HepG2 (cell line): Measurements from ENCODE around the gene ITGA2. TPM values are rescaled to one million over a fixed set of nuclear protein-coding genes. Genes with fewer than 3 reads are reported as not detected.

Experiments
- ATAC-seq: fragments of 200-7000 bp; cut with Tn5 transposase; 3 replicates; pipeline ENCODE4 v1.9.1; 2020; ENCODE audit warnings: mild to moderate bottlenecking, moderate library complexity
- BruUV-seq: library from RNA; stranded (reverse); fragments of 400-500 nt; replicated peaks from 2 replicates; lab custom pipeline; 2021; lab: Mats Ljungman, UMichigan
- CTCF ChIA-PET: fragments of 300-600 bp; formaldehyde crosslinking; extraction: SDS; loops from one replicate; lab custom pipeline; 2021; ENCODE audit warnings: low total read pairs, inconsistent platforms, low intra/inter-chr PET ratio; lab: Yijun Ruan, JAX
- POLR2A ChIA-PET: fragments of 350-600 bp; sonication (Branson Sonifier 250); formaldehyde crosslinking; loops from one replicate; lab custom pipeline; 2020; ENCODE audit warnings: antibody characterized with exemption, inconsistent platforms; lab: Yijun Ruan, JAX
- DNase-seq: peaks from one replicate; pipeline ENCODE4 v3.0.0-alpha.2; 2015; ENCODE audit warnings: low spot score
- FAIRE-seq: peaks from 3 replicates; lab custom pipeline; 2011; peaks lifted over from hg19 to GRCh38; lab: Jason Lieb, UNC
- H2AFZ ChIP-seq: one replicate; pipeline ENCODE4 v1.6.1; 2011; ENCODE audit warnings: low read length, inconsistent platforms
- H3K27ac ChIP-seq: fragments of 300-600 bp; 3 replicates; pipeline ENCODE4 v1.8.0; 2011; ENCODE audit warnings: mixed run types, mild to moderate bottlenecking, mixed read lengths, low read length, inconsistent platforms; ENCODE audit not compliant: insufficient read depth; ENCODE audit errors: extremely low read length
- H3K27me3 ChIP-seq, 2 experiments: fragments of 200-600 bp in 1 of 2; 2 replicates in 1 of 2; 3 replicates in 1 of 2; pipeline versions ENCODE4 v1.6.0 to v1.8.0; 2011; ENCODE audit warnings: low read length in 2 of 2, mild to moderate bottlenecking in 2 of 2, moderate library complexity in 2 of 2, inconsistent platforms in 1 of 2; ENCODE audit not compliant: insufficient read depth in 2 of 2, control insufficient read depth in 1 of 2
- H3K36me3 ChIP-seq, 2 experiments: fragments of 200-600 bp in 1 of 2; replicated peaks in 1 of 2; 2 replicates in 1 of 2; 3 replicates in 1 of 2; pipeline versions ENCODE4 v1.5.1 to v1.8.0; 2011; ENCODE audit warnings: low read length in 2 of 2, inconsistent platforms in 1 of 2; ENCODE audit not compliant: insufficient read depth in 2 of 2, control insufficient read depth in 1 of 2
- H3K4me1 ChIP-seq: 2 replicates; pipeline ENCODE4 v1.5.1; 2012; ENCODE audit warnings: low read length, inconsistent platforms; ENCODE audit not compliant: insufficient read depth
- H3K4me2 ChIP-seq: 2 replicates; pipeline ENCODE4 v1.6.0; 2011; ENCODE audit warnings: low read depth, low read length, inconsistent platforms
- H3K4me3 ChIP-seq, 3 experiments: fragments of 200-600 bp in 1 of 3; sonication (generic), shearing (Covaris generic) in 1 of 3; replicated peaks in 1 of 3; 2 replicates each; pipeline ENCODE4 v1.5.1; 2011 to 2016; ENCODE audit warnings: low read length in 3 of 3, inconsistent platforms in 2 of 3, low read depth in 2 of 3, mild to moderate bottlenecking in 2 of 3, control low read depth in 1 of 3, mixed read lengths in 1 of 3; ENCODE audit not compliant: insufficient read depth in 1 of 3
- H3K79me2 ChIP-seq: one replicate; pipeline ENCODE4 v1.6.1; 2011; ENCODE audit warnings: low read length, inconsistent platforms; ENCODE audit not compliant: insufficient read depth
- H3K9ac ChIP-seq: 2 replicates; pipeline ENCODE4 v1.6.0; 2011; ENCODE audit warnings: mild to moderate bottlenecking, low read depth, low read length, inconsistent platforms; ENCODE audit not compliant: insufficient read depth
- H3K9me3 ChIP-seq: 2 replicates; pipeline ENCODE4 v1.5.1; 2012; ENCODE audit warnings: mild to moderate bottlenecking, low read length
- H4K20me1 ChIP-seq: 2 replicates; pipeline ENCODE4 v1.6.0; 2011; ENCODE audit warnings: inconsistent platforms, mild to moderate bottlenecking, low read length, moderate library complexity; ENCODE audit not compliant: insufficient read depth
- ARNT2 ChIP-seq: sonication (generic); formaldehyde crosslinking; IDR thresholded peaks from 2 replicates; pipeline ENCODE4 v1.8.0; 2022; ENCODE audit warnings: mild to moderate bottlenecking, low read depth, missing genetic modification reagents, moderate library complexity
- HCFC1 ChIP-seq: fragments of 150-350 bp; IDR thresholded peaks from 2 replicates; pipeline ENCODE4 v1.6.1; 2014; ENCODE audit warnings: low read depth, low read length
- ISX ChIP-seq: sonication (generic); formaldehyde crosslinking; conservative IDR thresholded peaks from 2 replicates; pipeline ENCODE4 v1.5.0; 2020; ENCODE audit warnings: missing genetic modification reagents
- PCBP2 ChIP-seq: fragments of 200-400 bp; formaldehyde crosslinking; optimal IDR thresholded peaks from 2 replicates; pipeline ENCODE3; 2018; ENCODE audit warnings: low read length, low read depth; ENCODE audit not compliant: poor library complexity, severe bottlenecking
- THAP11 ChIP-seq: IDR thresholded peaks from 2 replicates; pipeline ENCODE4 v1.6.1; 2016; ENCODE audit warnings: missing biosample characterization, missing genetic modification reagents
- ZNF577 ChIP-seq: sonication (generic); formaldehyde crosslinking; IDR thresholded peaks from 2 replicates; pipeline ENCODE4 v1.4.0; 2020; ENCODE audit warnings: mild to moderate bottlenecking, low read depth, missing genetic modification reagents, borderline replicate concordance
- WGBS: methylation state at CpG from one replicate; pipeline ENCODE4 v1.1.6; 2017; ENCODE audit warnings: low lambda C conversion rate; 5-methylcytosine and 5-hydroxymethylcytosine counted together
- in situ Hi-C: cut with HindIII; loops from 2 replicates; pipeline ENCODE4 v1.10.0; 2017; ENCODE audit warnings: low pct_unique_long_range_greater_than_20kb; ENCODE audit not compliant: extremely low pct_ligation_motif_present
- intact Hi-C: fragments of 100-400 bp; cut with micrococcal nuclease; formaldehyde crosslinking; loops from one replicate; pipeline ENCODE4 v1.10.0; 2022; ENCODE audit not compliant: unreplicated experiment
- polyA plus RNA-seq, 8 experiments: library from polyadenylated mRNA; depleted of rRNA in 3 of 8; stranded (reverse) in 7 of 8; unstranded in 1 of 8; fragments of >200 nt; fragmentation: Illumina TruSeq in 4 of 8; extraction: Trizol in 4 of 8; gene quantifications; 2 replicates each; pipeline versions ENCODE4 v1.2.1 to v1.2.3, GENCODE V29; 2011 to 2016; ENCODE audit warnings: low read depth in 4 of 8, missing spikeins in 1 of 8, mixed read lengths in 1 of 8; ENCODE audit not compliant: insufficient read depth in 1 of 8
- total RNA-seq, 5 experiments: library from RNA; depleted of rRNA; stranded (reverse); fragments of >200 nt; fragmentation: Illumina TruSeq; extraction: Trizol; gene quantifications; 2 replicates each; pipeline ENCODE4 v1.2.3, GENCODE V29; 2016; ENCODE audit warnings: low read depth in 1 of 5
- TF ChIP-seq, protein P1 (sequence below): sonication (generic); formaldehyde crosslinking; IDR thresholded peaks from 2 replicates; pipeline ENCODE4 v1.4.0; 2020; ENCODE audit warnings: mild to moderate bottlenecking, missing genetic modification reagents
- TF ChIP-seq, protein P2 (sequence below): sonication (generic); formaldehyde crosslinking; IDR thresholded peaks from 2 replicates; pipeline ENCODE4 v1.9.0; 2022; ENCODE audit warnings: missing genetic modification reagents, mild to moderate bottlenecking, borderline replicate concordance

Gene ITGA2
- total and polyA plus RNA-seq, 2 of the 13 experiments (the other 11 are each of a cell fraction or from before 2014, with no cell fraction given), result 15.8 to 58.3 TPM

DNA sequence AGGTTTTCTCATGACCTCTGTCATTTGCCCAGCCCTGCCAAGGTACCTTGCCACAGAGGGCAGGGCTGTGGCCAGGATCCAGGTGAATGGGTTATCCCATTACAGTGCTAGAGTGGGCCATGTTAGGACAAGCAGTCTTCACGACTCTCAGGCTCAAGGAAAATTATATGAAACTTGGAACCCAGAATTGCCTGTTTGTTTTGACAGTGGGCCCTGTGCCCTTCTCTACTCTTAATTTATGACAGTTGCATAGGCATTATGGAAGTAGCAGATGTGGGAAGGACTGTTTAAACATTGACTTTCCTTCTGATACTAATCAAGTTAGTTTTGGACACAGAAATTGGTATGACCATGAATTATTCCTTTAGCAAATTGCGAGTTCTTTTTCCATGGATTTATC, 41.7 kb downstream of the ITGA2 start:
- Histone ChIP-seq H2AFZ (no peak overlapping the region), H4K20me1 (no peaks in the 10 kb centered on the region; the same call in 1 of the 2 replicates), H3K9me3 (no peaks in the 10 kb centered on the region), H3K4me3 (no peak overlapping the region)
- intact Hi-C loops, result loop anchor here (1.0 to 10.0 kb wide), 4 partner anchors 26 to 64 kb away; partner anchors contain the start of gene ITGA2
- ATAC-seq, result peak; percentile 34
- TF ChIP-seq THAP11 (no peak), ZNF577 (CRISPR knock-in tag) (no peak), PCBP2 (no peak), ISX (CRISPR knock-in tag) (no peak), ARNT2 (CRISPR knock-in tag) (no peak), HCFC1 (no peak)
- TF ChIP-seq, protein P1, sequence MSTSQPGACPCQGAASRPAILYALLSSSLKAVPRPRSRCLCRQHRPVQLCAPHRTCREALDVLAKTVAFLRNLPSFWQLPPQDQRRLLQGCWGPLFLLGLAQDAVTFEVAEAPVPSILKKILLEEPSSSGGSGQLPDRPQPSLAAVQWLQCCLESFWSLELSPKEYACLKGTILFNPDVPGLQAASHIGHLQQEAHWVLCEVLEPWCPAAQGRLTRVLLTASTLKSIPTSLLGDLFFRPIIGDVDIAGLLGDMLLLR, result no peak
- TF ChIP-seq, protein P2, sequence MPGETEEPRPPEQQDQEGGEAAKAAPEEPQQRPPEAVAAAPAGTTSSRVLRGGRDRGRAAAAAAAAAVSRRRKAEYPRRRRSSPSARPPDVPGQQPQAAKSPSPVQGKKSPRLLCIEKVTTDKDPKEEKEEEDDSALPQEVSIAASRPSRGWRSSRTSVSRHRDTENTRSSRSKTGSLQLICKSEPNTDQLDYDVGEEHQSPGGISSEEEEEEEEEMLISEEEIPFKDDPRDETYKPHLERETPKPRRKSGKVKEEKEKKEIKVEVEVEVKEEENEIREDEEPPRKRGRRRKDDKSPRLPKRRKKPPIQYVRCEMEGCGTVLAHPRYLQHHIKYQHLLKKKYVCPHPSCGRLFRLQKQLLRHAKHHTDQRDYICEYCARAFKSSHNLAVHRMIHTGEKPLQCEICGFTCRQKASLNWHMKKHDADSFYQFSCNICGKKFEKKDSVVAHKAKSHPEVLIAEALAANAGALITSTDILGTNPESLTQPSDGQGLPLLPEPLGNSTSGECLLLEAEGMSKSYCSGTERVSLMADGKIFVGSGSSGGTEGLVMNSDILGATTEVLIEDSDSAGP (CRISPR knock-in tag), result no peak
- TF ChIP-seq, all 625 proteins: peak for 0
- in situ Hi-C loops, result loop anchor here (10.0 kb wide), 1 partner anchor 76 kb away; no protein-coding TSS in a partner anchor
- BruUV-seq, result no TSS peak
- peaks cover 12 to 49% of the 10 kb centered on the region in 2 experiments for H3K36me3 ChIP-seq
- CTCF ChIA-PET, result no interaction called here
- 98% methylated on average over 2 of the region's 2 CpGs for WGBS
- H3K4me2 ChIP-seq, result peak overlapping the region; percentile 15; the same call in 1 of the 2 replicates
- no peaks in the 10 kb centered on the region for H3K27me3 ChIP-seq
- H3K79me2 ChIP-seq, result peaks cover 31% of the 10 kb centered on the region
- POLR2A ChIA-PET, result interaction anchor here (0.9 to 2.3 kb wide), 5 partner anchors 8 to 76 kb away, joined by 3 to 8 read pairs (median 4); partner anchors contain the start of gene ITGA2
- H3K9ac ChIP-seq, result peak overlapping the region; percentile 13; the same call in 1 of the 2 replicates
- H3K4me1 ChIP-seq, result peaks cover 74% of the 10 kb centered on the region
- DNase-seq (no peak), FAIRE-seq (no peak)
- peak overlapping the region; percentile 51 for H3K27ac ChIP-seq
